GM12875 (cell line): ENCODE results near the gene IGFBP1.

Experiments
- H3K4me3 ChIP-seq: one replicate; pipeline ENCODE4 v1.5.1; 2011; ENCODE audit warnings: low read depth, low read length, control low read depth
- TF ChIP-seq, protein P1 (sequence below): IDR thresholded peaks from 2 replicates; pipeline ENCODE4 v1.5.1; 2011; ENCODE audit warnings: low read depth, mild to moderate bottlenecking, control low read depth, inconsistent platforms, low read length, moderate library complexity, borderline replicate concordance; ENCODE audit not compliant: insufficient read depth

IGFBP1 gene

DNA sequence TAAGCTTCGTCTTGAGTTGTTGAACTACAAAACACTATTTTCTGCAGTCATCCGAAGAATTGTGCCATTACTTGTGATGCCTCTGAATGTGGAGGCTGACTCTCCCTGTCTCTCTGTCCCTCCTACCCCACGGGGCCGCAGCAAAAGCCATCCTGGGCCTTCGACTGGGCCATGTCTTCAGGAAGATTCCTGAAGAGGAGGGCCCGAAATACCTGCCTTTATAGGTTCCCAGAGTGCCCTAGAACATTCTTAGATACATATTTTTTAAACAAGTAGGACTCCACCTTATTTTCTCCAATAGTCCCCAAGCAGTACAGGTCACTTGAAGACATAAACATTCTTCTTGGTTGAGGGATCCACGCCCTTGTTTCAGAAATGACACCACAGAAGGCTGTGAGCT lies 24.7 kb downstream of the IGFBP1 start:
- TF ChIP-seq, protein P1, sequence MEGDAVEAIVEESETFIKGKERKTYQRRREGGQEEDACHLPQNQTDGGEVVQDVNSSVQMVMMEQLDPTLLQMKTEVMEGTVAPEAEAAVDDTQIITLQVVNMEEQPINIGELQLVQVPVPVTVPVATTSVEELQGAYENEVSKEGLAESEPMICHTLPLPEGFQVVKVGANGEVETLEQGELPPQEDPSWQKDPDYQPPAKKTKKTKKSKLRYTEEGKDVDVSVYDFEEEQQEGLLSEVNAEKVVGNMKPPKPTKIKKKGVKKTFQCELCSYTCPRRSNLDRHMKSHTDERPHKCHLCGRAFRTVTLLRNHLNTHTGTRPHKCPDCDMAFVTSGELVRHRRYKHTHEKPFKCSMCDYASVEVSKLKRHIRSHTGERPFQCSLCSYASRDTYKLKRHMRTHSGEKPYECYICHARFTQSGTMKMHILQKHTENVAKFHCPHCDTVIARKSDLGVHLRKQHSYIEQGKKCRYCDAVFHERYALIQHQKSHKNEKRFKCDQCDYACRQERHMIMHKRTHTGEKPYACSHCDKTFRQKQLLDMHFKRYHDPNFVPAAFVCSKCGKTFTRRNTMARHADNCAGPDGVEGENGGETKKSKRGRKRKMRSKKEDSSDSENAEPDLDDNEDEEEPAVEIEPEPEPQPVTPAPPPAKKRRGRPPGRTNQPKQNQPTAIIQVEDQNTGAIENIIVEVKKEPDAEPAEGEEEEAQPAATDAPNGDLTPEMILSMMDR: no peak
- H3K4me3 ChIP-seq: no peak overlapping the region

DNA sequence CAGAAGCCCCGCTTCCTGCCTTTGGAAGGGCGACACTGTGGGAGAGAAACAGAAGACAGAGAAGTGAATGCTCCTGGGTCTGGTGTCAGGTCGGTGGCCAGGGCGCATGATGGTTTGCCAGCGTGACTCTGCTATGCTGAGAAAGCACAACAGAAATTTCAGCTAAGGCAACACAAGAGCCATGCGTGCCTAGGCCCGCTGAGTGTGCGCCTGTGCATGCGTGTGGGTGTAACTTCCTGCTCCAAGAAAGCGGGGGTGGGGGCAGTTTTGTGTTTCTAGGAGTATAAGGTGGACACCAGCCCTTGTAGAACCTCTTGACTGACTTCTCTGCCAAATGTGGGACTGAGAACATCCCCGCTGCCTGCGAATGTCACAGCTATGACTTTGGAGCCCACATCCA lies 26.6 kb downstream of the IGFBP1 start:
- TF ChIP-seq, protein P1: no peak
- H3K4me3 ChIP-seq: no peak overlapping the region

DNA sequence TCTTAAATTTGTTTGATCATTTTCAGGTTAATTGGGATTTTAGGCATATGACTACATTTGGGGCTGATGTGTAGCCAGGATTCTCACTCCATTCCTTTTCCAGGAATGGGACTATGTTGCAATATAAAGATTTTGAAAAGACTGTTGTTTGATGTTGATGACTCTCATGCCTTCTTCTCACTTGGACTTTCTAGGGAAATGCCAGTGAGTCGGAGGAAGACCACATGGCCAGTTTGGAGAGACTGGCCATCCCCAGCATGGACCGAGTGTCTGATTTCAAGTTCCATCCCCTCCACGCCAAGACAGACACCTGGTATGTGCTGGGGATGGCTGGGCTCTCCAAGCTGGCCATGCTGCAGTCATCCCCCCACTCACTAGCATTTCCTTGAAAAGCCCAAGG lies 27.3 kb downstream of the IGFBP1 start:
- H3K4me3 ChIP-seq: no peak overlapping the region
- TF ChIP-seq, protein P1: no peak

DNA sequence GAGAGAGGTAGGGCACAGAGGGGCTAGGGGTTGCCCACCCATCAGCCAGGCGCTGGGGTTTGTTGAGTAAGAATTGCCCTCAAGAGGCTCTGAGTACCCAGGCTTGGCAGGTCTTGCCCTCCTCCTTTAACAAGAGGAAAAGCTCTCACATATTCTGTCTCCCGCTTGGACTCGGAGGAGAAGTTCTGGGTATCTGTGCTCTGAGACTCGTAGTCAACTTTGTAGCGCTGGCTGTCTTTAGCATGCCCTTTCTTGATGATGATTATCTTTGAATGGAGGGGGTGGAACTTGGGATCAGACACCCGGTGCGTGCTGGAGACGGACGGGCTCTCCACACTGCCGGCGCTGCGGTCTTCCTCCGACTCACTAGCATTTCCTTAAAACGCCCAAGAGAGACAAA lies 28.8 kb downstream of the IGFBP1 start:
- TF ChIP-seq, protein P1: no peak
- H3K4me3 ChIP-seq: no peak overlapping the region

DNA sequence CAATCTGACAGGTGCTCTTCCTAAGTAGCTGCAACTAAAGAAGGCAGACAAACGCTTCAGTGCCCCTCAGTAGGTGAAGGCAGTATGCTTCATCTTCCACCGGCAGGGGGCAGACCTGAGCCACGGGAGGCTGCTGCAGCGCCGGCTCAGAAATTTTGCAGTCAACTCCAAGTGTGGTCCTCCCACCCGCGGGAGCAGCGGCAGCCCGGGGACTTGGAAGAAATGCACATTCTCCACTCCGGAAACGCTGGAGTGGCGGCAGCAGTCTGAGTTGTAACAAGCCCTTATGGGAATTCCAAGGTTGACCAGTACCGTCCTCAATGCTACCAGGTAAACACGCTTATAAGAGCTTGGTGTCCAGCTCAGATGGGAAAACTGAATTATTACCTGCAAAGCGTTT lies 29.4 kb downstream of the IGFBP1 start:
- no peak overlapping the region for H3K4me3 ChIP-seq
- TF ChIP-seq, protein P1: peak; percentile 91

DNA sequence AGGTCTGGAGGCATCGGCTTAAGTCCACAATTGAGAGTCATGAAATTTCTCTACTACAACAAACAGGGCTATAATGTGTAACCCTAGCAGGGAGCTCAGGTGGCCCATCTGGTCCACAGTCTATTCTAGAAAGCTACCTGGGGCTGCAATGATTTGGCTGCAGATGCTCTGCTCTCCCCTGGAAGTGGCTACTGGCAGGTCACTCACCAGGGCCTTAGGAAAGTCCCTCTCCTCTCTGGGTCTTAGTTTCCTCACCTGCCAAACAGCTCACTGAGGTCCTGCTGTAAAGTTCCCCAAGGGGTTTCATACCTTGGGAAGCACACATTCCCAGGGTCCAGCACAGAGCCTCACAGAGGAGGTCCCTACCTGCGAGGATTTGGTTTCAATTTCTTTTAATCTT lies 30.3 kb downstream of the IGFBP1 start:
- no peak overlapping the region for H3K4me3 ChIP-seq
- TF ChIP-seq, protein P1: no peak

DNA sequence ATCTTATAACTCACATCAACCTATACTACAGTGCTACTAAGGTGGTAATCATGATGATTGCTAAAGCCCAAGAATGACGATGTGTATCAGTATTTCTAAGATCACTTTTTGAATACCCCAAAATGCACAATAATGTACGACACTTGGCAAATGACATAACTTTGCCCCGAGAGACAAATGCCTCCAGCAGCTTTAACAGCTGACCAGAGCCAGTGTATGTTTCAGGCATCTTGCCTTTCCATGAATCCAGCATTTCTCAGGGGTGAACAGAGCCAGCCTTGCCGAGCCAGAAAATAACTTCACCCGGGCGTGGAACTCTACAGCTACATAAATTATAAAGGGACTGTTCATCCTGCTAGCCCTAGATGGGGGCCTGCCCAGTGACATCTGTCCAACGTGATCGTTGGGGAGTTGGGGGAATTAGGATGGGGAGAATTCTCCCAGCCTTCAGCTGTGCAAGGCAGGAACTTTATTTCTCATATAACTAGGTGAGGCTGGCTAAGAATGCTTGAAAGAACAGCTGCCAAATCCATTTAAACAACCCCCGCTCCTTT lies 31.0 kb downstream of the IGFBP1 start:
- TF ChIP-seq, protein P1: no peak
- H3K4me3 ChIP-seq: no peak overlapping the region
